Measurements from ENCODE around the gene CPLX1.

CPLX1 gene

DNA sequence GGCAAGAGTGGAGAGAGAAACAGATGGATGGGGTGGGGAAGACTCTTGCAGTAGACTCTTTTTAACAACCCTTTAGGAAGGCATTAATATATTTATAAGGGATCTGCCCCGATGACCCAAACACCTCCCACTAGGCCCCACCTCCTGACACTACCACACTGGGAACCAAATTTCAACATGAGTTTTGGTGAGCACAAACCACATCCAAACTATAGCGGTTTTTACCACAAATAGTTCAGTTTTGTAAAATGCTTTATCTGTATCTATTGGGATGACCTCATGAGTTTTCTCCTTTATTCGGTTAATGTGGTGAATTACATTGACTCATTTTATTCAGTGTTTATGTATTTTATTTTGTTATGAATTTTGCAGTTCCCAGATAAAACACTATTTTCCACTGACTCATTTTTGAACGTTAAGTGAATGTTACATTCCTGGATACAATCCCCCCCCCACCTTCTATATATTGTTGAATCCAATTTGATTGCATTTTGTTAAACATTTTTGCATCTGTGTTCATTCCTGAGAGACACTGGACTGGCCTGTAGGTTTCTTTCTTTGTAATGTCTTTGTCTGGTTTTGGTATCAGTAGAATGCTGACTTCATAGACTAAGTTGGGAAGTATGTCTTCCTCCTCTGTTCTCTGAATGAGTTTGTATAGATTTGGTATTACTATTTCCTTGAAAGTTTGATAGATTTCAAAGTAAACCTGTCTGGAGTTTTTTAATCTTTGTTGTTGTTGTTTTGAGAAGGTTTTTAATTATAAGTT, 13.9 kb upstream of the CPLX1 start:
- Histone ChIP-seq H3K9me3 (ENCODE audit: control insufficient read depth, insufficient read depth, low read depth, low read length) (peaks cover 10% of the 10 kb centered on the region), H3K27me3 (ENCODE audit: control insufficient read depth, insufficient read depth, low read length) (no peaks in the 10 kb centered on the region), H3K4me3 (ENCODE audit: low read depth, low read length) (no peak overlapping the region), H3K9ac (ENCODE audit: low read length) (no peak overlapping the region), H3K27ac (ENCODE audit: low read depth, low read length) (no peak overlapping the region), H3K4me1 (ENCODE audit: control insufficient read depth, insufficient read depth, low read length) (no peaks in the 10 kb centered on the region), H3K36me3 (ENCODE audit: control insufficient read depth, insufficient read depth, low read length) (no peaks in the 10 kb centered on the region)

- H3K9me3 ChIP-seq (ENCODE audit: control insufficient read depth, insufficient read depth, low read depth, low read length): peaks cover 10% of the 10 kb centered on the region
- no peak overlapping the region for H3K9ac ChIP-seq (ENCODE audit: low read length)
- no peaks in the 10 kb centered on the region for H3K27me3 ChIP-seq (ENCODE audit: control insufficient read depth, insufficient read depth, low read length)
- H3K4me1 ChIP-seq (ENCODE audit: control insufficient read depth, insufficient read depth, low read length): no peaks in the 10 kb centered on the region
- H3K4me3 ChIP-seq (ENCODE audit: low read depth, low read length): no peak overlapping the region
- H3K27ac ChIP-seq (ENCODE audit: low read depth, low read length): no peak overlapping the region
- H3K36me3 ChIP-seq (ENCODE audit: control insufficient read depth, insufficient read depth, low read length): no peaks in the 10 kb centered on the region
Observed at GRCh38 chr4:837772-838171, 11.8 kb upstream of the CPLX1 start.

- peaks cover 10% of the 10 kb centered on the region for H3K9me3 ChIP-seq (ENCODE audit: control insufficient read depth, insufficient read depth, low read depth, low read length)
- no peak overlapping the region for H3K9ac ChIP-seq (ENCODE audit: low read length)
- H3K4me1 ChIP-seq (ENCODE audit: control insufficient read depth, insufficient read depth, low read length): no peaks in the 10 kb centered on the region
Observed at GRCh38 chr4:836750-837301, 10.9 kb upstream of the CPLX1 start.

DNA sequence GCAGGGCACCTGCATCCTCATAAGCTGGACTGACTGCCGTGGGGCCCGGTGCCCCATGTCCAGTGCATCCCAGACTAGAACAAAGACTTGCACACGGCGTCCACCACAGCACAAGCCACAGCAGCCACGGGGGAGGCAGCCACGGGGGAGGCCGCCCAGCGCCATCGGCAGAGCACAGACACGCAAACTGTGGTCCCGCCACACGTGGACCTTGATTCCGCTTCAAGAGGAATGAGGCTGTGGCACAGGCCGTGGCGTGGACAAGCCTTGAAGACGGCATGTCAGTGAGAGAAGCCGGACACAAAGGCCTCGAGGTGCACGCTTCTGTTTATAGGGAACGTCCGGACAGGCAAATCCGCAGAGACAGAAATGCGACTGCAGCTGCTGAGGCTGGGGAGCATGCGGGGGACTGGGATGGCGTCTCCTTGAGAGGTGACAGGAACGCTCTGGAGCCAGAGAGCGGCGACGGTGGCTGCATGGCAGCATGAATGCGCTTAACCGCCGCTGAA, 10.1 kb upstream of the CPLX1 start:
- Histone ChIP-seq H3K9me3 (ENCODE audit: control insufficient read depth, insufficient read depth, low read depth, low read length) (peaks cover 18% of the 10 kb centered on the region), H3K36me3 (ENCODE audit: control insufficient read depth, insufficient read depth, low read length) (no peaks in the 10 kb centered on the region), H3K9ac (ENCODE audit: low read length) (no peak overlapping the region), H3K27ac (ENCODE audit: low read depth, low read length) (no peak overlapping the region), H3K4me3 (ENCODE audit: low read depth, low read length) (no peak overlapping the region), H3K27me3 (ENCODE audit: control insufficient read depth, insufficient read depth, low read length) (no peaks in the 10 kb centered on the region), H3K4me1 (ENCODE audit: control insufficient read depth, insufficient read depth, low read length) (no peaks in the 10 kb centered on the region)

More at GRCh38 chr4:836750-837301, 10.9 kb upstream of the CPLX1 start:
- Histone ChIP-seq H3K27me3 (ENCODE audit: control insufficient read depth, insufficient read depth, low read length) (no peaks in the 10 kb centered on the region), H3K27ac (ENCODE audit: low read depth, low read length) (no peak overlapping the region), H3K36me3 (ENCODE audit: control insufficient read depth, insufficient read depth, low read length) (no peaks in the 10 kb centered on the region), H3K4me3 (ENCODE audit: low read depth, low read length) (no peak overlapping the region)

- 0 out of 2 replicates have a peak, but pooled peaks cover under 1% of the 10 kb centered on the region for H3K4me1 ChIP-seq (ENCODE audit: control insufficient read depth, insufficient read depth, low read length)
- no peak overlapping the region for H3K27ac ChIP-seq (ENCODE audit: low read depth, low read length)
- no peaks in the 10 kb centered on the region for H3K36me3 ChIP-seq (ENCODE audit: control insufficient read depth, insufficient read depth, low read length)
- peaks cover 18% of the 10 kb centered on the region for H3K9me3 ChIP-seq (ENCODE audit: control insufficient read depth, insufficient read depth, low read depth, low read length)
- no peak overlapping the region for H3K9ac ChIP-seq (ENCODE audit: low read length)
- H3K27me3 ChIP-seq (ENCODE audit: control insufficient read depth, insufficient read depth, low read length): no peaks in the 10 kb centered on the region
- H3K4me3 ChIP-seq (ENCODE audit: low read depth, low read length): no peak overlapping the region
Observed at GRCh38 chr4:835148-836002, 9.4 kb upstream of the CPLX1 start.

DNA sequence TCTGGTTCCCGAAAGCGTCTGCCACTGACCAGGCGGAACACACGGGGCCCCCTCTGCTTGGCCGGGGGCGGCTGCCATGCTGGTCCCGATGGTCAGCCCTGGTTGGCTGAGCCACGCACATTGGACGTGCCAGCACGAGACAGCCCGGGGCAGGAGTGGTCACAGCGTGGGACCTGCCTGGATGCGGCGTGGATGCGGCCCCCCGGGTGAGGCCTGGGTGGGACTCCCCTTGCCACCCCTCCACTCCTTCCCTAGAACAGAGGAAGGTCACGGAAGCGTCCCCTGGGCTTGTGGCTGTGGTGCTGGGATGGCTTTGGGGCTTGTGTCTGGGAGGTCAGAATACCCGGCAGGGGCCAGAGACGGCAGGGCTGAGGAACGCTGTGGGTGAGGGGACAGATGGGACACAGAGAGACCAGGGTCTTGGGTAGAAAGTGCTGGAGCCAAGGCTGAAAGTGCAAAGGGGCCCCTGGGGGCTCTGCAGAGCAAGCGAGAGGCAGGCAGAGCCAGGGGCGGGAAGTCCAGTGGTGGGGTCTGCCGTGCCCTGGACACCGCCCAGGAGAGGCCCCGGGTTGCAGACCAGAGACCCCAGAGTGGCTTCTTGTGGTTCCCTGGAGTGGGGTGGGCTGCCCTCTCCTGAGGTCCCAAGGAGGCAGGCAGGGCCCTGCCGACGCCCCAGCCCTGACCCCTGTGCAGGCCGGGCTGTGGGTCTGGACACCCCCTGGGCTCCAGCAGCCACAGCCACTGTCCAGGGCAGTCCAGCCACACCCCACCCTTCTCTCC, 8.6 kb upstream of the CPLX1 start:
- Histone ChIP-seq H3K36me3 (ENCODE audit: control insufficient read depth, insufficient read depth, low read length) (no peaks in the 10 kb centered on the region), H3K9me3 (ENCODE audit: control insufficient read depth, insufficient read depth, low read depth, low read length) (peaks cover 18% of the 10 kb centered on the region), H3K27ac (ENCODE audit: low read depth, low read length) (no peak overlapping the region), H3K4me1 (ENCODE audit: control insufficient read depth, insufficient read depth, low read length) (peaks cover 3% of the 10 kb centered on the region; the same call in 1 of the 2 replicates), H3K4me3 (ENCODE audit: low read depth, low read length) (no peak overlapping the region), H3K27me3 (ENCODE audit: control insufficient read depth, insufficient read depth, low read length) (peaks cover 3% of the 10 kb centered on the region; the same call in 1 of the 2 replicates), H3K9ac (ENCODE audit: low read length) (no peak overlapping the region)

GRCh38 chr4:833731-834367, 7.9 kb upstream of the CPLX1 start:
- Histone ChIP-seq H3K4me3 (ENCODE audit: low read depth, low read length) (no peak overlapping the region), H3K9me3 (ENCODE audit: control insufficient read depth, insufficient read depth, low read depth, low read length) (peaks cover 18% of the 10 kb centered on the region), H3K36me3 (ENCODE audit: control insufficient read depth, insufficient read depth, low read length) (no peaks in the 10 kb centered on the region), H3K4me1 (ENCODE audit: control insufficient read depth, insufficient read depth, low read length) (peaks cover 3% of the 10 kb centered on the region; the same call in 1 of the 2 replicates), H3K27me3 (ENCODE audit: control insufficient read depth, insufficient read depth, low read length) (peaks cover 10% of the 10 kb centered on the region), H3K9ac (ENCODE audit: low read length) (no peak overlapping the region), H3K27ac (ENCODE audit: low read depth, low read length) (no peak overlapping the region)

GRCh38 chr4:833156-833555, 7.2 kb upstream of the CPLX1 start:
- Histone ChIP-seq H3K36me3 (ENCODE audit: control insufficient read depth, insufficient read depth, low read length) (no peaks in the 10 kb centered on the region), H3K27ac (ENCODE audit: low read depth, low read length) (no peak overlapping the region), H3K4me1 (ENCODE audit: control insufficient read depth, insufficient read depth, low read length) (peaks cover 3% of the 10 kb centered on the region; the same call in 1 of the 2 replicates), H3K9me3 (ENCODE audit: control insufficient read depth, insufficient read depth, low read depth, low read length) (peaks cover 18% of the 10 kb centered on the region), H3K9ac (ENCODE audit: low read length) (no peak overlapping the region), H3K4me3 (ENCODE audit: low read depth, low read length) (no peak overlapping the region), H3K27me3 (ENCODE audit: control insufficient read depth, insufficient read depth, low read length) (peaks cover 17% of the 10 kb centered on the region)

GRCh38 chr4:832536-832935, 6.6 kb upstream of the CPLX1 start:
- peaks cover 3% of the 10 kb centered on the region; the same call in 1 of the 2 replicates for H3K4me1 ChIP-seq (ENCODE audit: control insufficient read depth, insufficient read depth, low read length)
- no peak overlapping the region for H3K27ac ChIP-seq (ENCODE audit: low read depth, low read length)
- H3K9ac ChIP-seq (ENCODE audit: low read length): no peak overlapping the region
- no peaks in the 10 kb centered on the region for H3K36me3 ChIP-seq (ENCODE audit: control insufficient read depth, insufficient read depth, low read length)
- H3K9me3 ChIP-seq (ENCODE audit: control insufficient read depth, insufficient read depth, low read depth, low read length): peaks cover 13% of the 10 kb centered on the region
- H3K4me3 ChIP-seq (ENCODE audit: low read depth, low read length): no peak overlapping the region
- H3K27me3 ChIP-seq (ENCODE audit: control insufficient read depth, insufficient read depth, low read length): peaks cover 23% of the 10 kb centered on the region

- peaks cover 10% of the 10 kb centered on the region for H3K9me3 ChIP-seq (ENCODE audit: control insufficient read depth, insufficient read depth, low read depth, low read length)
- peaks cover 27% of the 10 kb centered on the region for H3K27me3 ChIP-seq (ENCODE audit: control insufficient read depth, insufficient read depth, low read length)
- H3K4me3 ChIP-seq (ENCODE audit: low read depth, low read length): no peak overlapping the region
- H3K9ac ChIP-seq (ENCODE audit: low read length): no peak overlapping the region
- H3K27ac ChIP-seq (ENCODE audit: low read depth, low read length): no peak overlapping the region
- no peaks in the 10 kb centered on the region for H3K36me3 ChIP-seq (ENCODE audit: control insufficient read depth, insufficient read depth, low read length)
- peaks cover 6% of the 10 kb centered on the region; the same call in 1 of the 2 replicates for H3K4me1 ChIP-seq (ENCODE audit: control insufficient read depth, insufficient read depth, low read length)
Observed at GRCh38 chr4:832108-832507, 6.2 kb upstream of the CPLX1 start.
